Kidney (tissue), 14 donors: Measurements from ENCODE around the gene SALL3. TPM values are rescaled to one million over a fixed set of nuclear protein-coding genes. Genes with fewer than 3 reads are reported as not detected.

Experiments
- DNase-seq, 5 donors: peaks; one replicate each; pipeline ENCODE4 v3.0.0-alpha.2; 2013 to 2020
- FAIRE-seq: peaks from 2 replicates; lab custom pipeline; 2012; peaks lifted over from hg19 to GRCh38; lab: Jason Lieb, UNC
- H3K27ac ChIP-seq, 2 donors: one replicate each; pipeline ENCODE4 v1.7.0; 2013; ENCODE audit warnings: low read depth in 2 of 2, low read length in 2 of 2, inconsistent platforms in 1 of 2
- H3K27me3 ChIP-seq: one replicate; pipeline ENCODE4 v1.7.1; 2013; ENCODE audit warnings: low read length, inconsistent platforms; ENCODE audit not compliant: control insufficient read depth, insufficient read depth
- H3K36me3 ChIP-seq, 3 donors: one replicate each; pipeline versions ENCODE4 v1.7.0 to v1.7.1; 2013; ENCODE audit warnings: low read length in 3 of 3, control low read depth in 1 of 3, inconsistent platforms in 1 of 3; ENCODE audit not compliant: insufficient read depth in 3 of 3, control insufficient read depth in 2 of 3
- H3K4me1 ChIP-seq, 3 donors: one replicate each; pipeline versions ENCODE4 v1.7.0 to v1.7.1; 2013; ENCODE audit warnings: low read length in 3 of 3, inconsistent platforms in 1 of 3, low read depth in 1 of 3; ENCODE audit not compliant: control insufficient read depth in 2 of 3, insufficient read depth in 2 of 3
- H3K4me3 ChIP-seq, 3 donors: one replicate each; pipeline versions ENCODE4 v1.7.0 to v1.8.1; 2013; ENCODE audit warnings: low read length in 3 of 3, control low read depth in 1 of 3, inconsistent platforms in 1 of 3
- H3K9ac ChIP-seq, 3 donors: one replicate each; pipeline versions ENCODE4 v1.7.0 to v1.7.1; 2013; ENCODE audit warnings: low read length in 3 of 3, control low read depth in 1 of 3, inconsistent platforms in 1 of 3
- H3K9me3 ChIP-seq, 3 donors: one replicate each; pipeline versions ENCODE4 v1.7.0 to v1.7.1; 2013; ENCODE audit warnings: low read length in 3 of 3, control low read depth in 1 of 3, inconsistent platforms in 1 of 3; ENCODE audit not compliant: control insufficient read depth in 2 of 3, insufficient read depth in 1 of 3
- intact Hi-C: fragments of 100-400 bp; cut with DNase I; formaldehyde crosslinking; loops from one replicate; pipeline ENCODE4 v1.11.1; 2022
- polyA plus RNA-seq: library from polyadenylated mRNA; stranded (reverse); fragments of 350-450 nt; fragmentation: Illumina TruSeq; extraction: RNeasy Lipid Tissue Mini Kit (QIAGEN cat#74804); gene quantifications from one replicate; pipeline ENCODE4 v1.2.3, GENCODE V29; 2014; ENCODE audit warnings: low read depth, low replicate concordance; ENCODE audit not compliant: insufficient read depth
- total RNA-seq: library from RNA; stranded (reverse); fragmentation: NEBNext Ultra II Directional; extraction: Animal tissue kit (Norgen Biotek cat#: 25700); gene quantifications from one replicate; pipeline ENCODE4 v1.2.1, GENCODE V29; 2021
- TF ChIP-seq, protein P1 (sequence below): IDR thresholded peaks from 3 replicates; pipeline ENCODE4 v1.5.1; 2012; ENCODE audit warnings: mild to moderate bottlenecking, moderate library complexity, borderline replicate concordance; ENCODE audit not compliant: insufficient read depth; ENCODE audit errors: extremely low read depth
- donor health status: control.
- donor health status: control.
- donor health status: control.
- donor health status: control.
- donor health status: control.
- donor health status: DM: yes; HTN: yes; CAD: no.
- donor health status: Normal renal cell carcinoma (clear cell type).

The SALL3 gene
- total and polyA plus RNA-seq, 2 donors from 2014 or later: 2.0 to 5.5 TPM

DNA sequence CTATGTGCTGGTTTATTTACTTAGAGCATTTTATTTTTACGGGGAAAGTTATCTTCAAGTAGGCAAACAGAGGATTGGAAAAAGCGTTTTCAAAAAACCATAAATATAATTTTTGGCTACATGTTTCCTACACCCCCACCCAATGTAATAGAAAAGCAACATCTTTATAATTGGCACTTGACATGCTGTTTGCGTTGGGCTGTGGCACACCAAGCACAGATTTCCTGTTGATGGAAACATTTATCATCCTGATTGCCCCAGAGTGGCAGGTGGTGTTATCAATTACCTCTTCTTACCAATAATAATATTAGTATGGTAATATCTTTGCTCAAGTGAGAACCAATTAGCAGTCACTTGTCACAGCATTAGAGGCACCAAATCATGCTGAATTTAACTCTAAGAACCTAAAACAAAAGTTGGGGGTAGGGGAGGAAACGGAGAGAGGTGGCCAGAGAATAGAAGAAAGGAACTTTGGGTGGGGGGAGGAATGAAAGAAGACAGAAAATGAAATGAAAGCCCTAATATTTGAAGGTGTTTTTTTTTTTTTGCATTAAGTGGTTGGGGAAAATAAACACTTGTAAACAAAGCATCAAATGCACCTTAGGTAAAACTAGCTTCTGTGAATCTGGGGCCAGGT lies 3.8 kb upstream of the SALL3 start:
- Histone ChIP-seq H3K4me1 (peaks cover 0 to 2% (median 0%) of the 10 kb centered on the region in 3 donors), H3K36me3 (no peaks in the 10 kb centered on the region), H3K27me3 (peaks cover 50% of the 10 kb centered on the region), H3K9me3 (no peaks in the 10 kb centered on the region), H3K9ac (no peak overlapping the region), H3K27ac (no peak overlapping the region), H3K4me3 (no peak overlapping the region)
- intact Hi-C loops: no loop called here
- DNase-seq (no peak), FAIRE-seq (no peak)
- TF ChIP-seq, protein P1, sequence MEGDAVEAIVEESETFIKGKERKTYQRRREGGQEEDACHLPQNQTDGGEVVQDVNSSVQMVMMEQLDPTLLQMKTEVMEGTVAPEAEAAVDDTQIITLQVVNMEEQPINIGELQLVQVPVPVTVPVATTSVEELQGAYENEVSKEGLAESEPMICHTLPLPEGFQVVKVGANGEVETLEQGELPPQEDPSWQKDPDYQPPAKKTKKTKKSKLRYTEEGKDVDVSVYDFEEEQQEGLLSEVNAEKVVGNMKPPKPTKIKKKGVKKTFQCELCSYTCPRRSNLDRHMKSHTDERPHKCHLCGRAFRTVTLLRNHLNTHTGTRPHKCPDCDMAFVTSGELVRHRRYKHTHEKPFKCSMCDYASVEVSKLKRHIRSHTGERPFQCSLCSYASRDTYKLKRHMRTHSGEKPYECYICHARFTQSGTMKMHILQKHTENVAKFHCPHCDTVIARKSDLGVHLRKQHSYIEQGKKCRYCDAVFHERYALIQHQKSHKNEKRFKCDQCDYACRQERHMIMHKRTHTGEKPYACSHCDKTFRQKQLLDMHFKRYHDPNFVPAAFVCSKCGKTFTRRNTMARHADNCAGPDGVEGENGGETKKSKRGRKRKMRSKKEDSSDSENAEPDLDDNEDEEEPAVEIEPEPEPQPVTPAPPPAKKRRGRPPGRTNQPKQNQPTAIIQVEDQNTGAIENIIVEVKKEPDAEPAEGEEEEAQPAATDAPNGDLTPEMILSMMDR: no peak

DNA sequence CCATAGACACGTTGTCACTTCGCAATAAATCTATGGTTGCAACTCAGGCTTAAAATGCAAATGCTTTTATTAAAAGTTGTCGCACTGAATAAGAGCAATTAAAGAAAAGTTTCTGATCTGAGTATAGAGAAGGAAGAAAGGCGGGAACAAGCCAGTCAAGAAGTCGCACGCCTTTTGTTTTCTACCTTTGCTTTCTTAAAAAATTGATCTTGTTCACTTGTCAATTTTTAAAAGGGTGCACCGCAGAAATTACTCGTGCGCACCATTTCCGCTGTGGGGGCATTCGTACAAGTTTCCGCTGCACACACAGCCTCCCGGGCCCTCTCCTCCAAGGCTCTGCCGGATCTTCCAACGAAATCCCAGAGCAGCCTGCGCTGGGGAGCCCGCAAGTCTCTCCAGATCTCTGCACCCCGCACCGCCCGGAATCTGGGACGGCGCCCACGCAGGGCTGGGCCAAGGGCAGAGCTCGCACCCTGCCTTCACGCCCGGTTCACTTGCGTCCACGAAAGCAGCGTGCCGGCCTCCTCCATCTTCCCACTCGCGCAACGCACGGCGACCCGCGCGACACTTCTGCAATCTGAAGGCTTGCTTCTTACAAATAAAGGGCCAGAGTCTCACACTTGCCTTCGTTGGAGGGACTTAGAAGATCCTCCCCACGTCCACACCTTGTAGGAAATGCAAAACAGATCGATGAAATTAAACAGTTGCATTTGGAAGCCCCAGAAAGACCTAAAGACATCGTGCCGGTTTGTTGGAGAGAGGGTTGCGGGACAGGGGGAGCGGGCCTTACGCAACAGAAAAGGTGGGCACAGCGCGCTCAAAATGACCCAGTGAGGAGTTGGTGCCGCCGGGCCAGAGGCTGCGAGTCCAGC lies 2.6 kb upstream of the SALL3 start:
- peaks cover 0 to 2% (median 0%) of the 10 kb centered on the region in 3 donors for H3K4me1 ChIP-seq
- DNase-seq (peak in 2 of 5 donors; percentile 39 to 49), FAIRE-seq (no peak)
- peak overlapping the region in 1 of 3 donors; percentile 13 for H3K4me3 ChIP-seq
- no peak overlapping the region for H3K9ac ChIP-seq
- no peak overlapping the region for H3K27ac ChIP-seq
- peaks cover 51% of the 10 kb centered on the region for H3K27me3 ChIP-seq
- H3K36me3 ChIP-seq: no peaks in the 10 kb centered on the region
- intact Hi-C loops: no loop called here
- TF ChIP-seq, protein P1: no peak
- H3K9me3 ChIP-seq: no peaks in the 10 kb centered on the region

DNA sequence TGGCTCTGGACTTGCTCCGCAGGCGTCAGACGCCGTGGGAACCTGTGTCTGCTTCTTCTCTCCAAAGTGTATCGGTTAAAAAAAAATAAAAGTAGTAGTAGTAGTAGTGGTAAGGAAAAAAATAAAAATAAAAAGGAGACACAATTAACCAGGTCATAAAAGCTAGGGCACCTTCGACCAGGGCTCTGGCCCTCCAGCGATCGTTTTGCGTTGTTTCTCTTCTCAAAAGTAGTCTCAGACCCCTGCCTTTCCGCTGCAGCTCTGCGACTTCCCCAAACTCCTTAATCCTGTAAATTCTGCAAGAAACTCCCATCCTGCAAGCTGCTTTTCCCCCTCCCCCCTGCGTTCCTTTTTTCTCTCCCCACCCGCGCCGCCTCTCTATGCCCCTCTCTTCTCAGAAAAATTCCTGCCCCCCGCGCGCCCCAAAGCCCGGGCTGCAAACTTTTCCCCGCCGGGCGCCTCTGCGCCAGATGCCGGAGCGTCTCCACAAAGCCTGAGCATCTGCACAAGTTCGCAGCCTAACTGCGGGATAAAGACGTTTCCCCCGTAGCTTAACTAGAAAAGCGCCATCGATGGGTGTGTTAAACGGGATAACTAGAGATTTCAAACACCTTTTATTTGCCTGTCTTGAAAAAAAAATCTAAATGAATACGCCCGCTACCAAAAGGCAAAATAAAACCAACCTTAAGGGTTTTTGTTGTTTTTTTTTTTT lies 1.8 kb upstream of the SALL3 start:
- peaks cover 51% of the 10 kb centered on the region for H3K27me3 ChIP-seq

More for the DNA sequence above, 1.8 kb upstream of the SALL3 start:
- TF ChIP-seq, protein P1: no peak
- FAIRE-seq (no peak), DNase-seq (peak in 2 of 5 donors; percentile 48 to 59)
- H3K9me3 ChIP-seq: no peaks in the 10 kb centered on the region
- intact Hi-C loops: no loop called here
- H3K4me3 ChIP-seq: no peak overlapping the region
- peaks cover 0 to 2% (median 0%) of the 10 kb centered on the region in 3 donors for H3K4me1 ChIP-seq
- no peak overlapping the region for H3K9ac ChIP-seq
- H3K27ac ChIP-seq: peak overlapping the region in 1 of 2 donors; percentile 69
- no peaks in the 10 kb centered on the region for H3K36me3 ChIP-seq
